ENCODE results near the gene NTRK2.
"Not testable (repeated sequence)": the region's sequence is repeated elsewhere in the genome, so short reads cannot be mapped to it uniquely, and the experiment has no call there.

NTRK2 gene

GRCh38 chr9:84858364-84858763, 188.8 kb downstream of the NTRK2 start:
- no peak for DNase-seq

GRCh38 chr9:84860249-84861115, 191.0 kb downstream of the NTRK2 start:
- no peak for DNase-seq

GRCh38 chr9:84861455-84861854, 191.9 kb downstream of the NTRK2 start:
- no peak for DNase-seq

- DNase-seq, result no peak
Observed at GRCh38 chr9:84862308-84862707, 192.8 kb downstream of the NTRK2 start.

- DNase-seq, result no peak
Observed at GRCh38 chr9:84862810-84863287, 193.3 kb downstream of the NTRK2 start.

GRCh38 chr9:84863372-84863771, 193.8 kb downstream of the NTRK2 start:
- DNase-seq, result no peak

- no peak for DNase-seq
Observed at GRCh38 chr9:84866396-84867175, 197.1 kb downstream of the NTRK2 start.

GRCh38 chr9:84867186-84867585, 197.7 kb downstream of the NTRK2 start:
- no peak for DNase-seq

- no peak for DNase-seq
Observed at GRCh38 chr9:84869091-84869490, 199.6 kb downstream of the NTRK2 start.

GRCh38 chr9:84871983-84872382, 202.5 kb downstream of the NTRK2 start:
- DNase-seq, result no peak

- no peak for DNase-seq
Observed at GRCh38 chr9:84874022-84874421, 204.5 kb downstream of the NTRK2 start.

- no peak for DNase-seq
Observed at GRCh38 chr9:84874596-84874995, 205.1 kb downstream of the NTRK2 start.

- DNase-seq, result no peak
Observed at GRCh38 chr9:84875193-84875592, 205.7 kb downstream of the NTRK2 start.

- no peak for DNase-seq
Observed at GRCh38 chr9:84879631-84880030, 210.1 kb downstream of the NTRK2 start.

GRCh38 chr9:84880835-84881234, 211.3 kb downstream of the NTRK2 start:
- no peak for DNase-seq

- no peak for DNase-seq
Observed at GRCh38 chr9:84886866-84887265, 217.3 kb downstream of the NTRK2 start.

- DNase-seq, result no peak
Observed at GRCh38 chr9:84891924-84892323, 222.4 kb downstream of the NTRK2 start.

- DNase-seq, result no peak
Observed at GRCh38 chr9:84893419-84894128, 224.0 kb downstream of the NTRK2 start.

- no peak for DNase-seq
Observed at GRCh38 chr9:84894859-84895258, 225.3 kb downstream of the NTRK2 start.

GRCh38 chr9:84897362-84898094, 228.0 kb downstream of the NTRK2 start:
- no peak for DNase-seq

- DNase-seq, result no peak
Observed at GRCh38 chr9:84898188-84898587, 228.7 kb downstream of the NTRK2 start.

- not testable (repeated sequence) for DNase-seq
Observed at GRCh38 chr9:84898618-84899017, 229.1 kb downstream of the NTRK2 start.

GRCh38 chr9:84899326-84899725, 229.8 kb downstream of the NTRK2 start:
- no peak for DNase-seq

All from stimulated activated CD4-positive, alpha-beta T cell treated with anti-CD3 and anti-CD28 coated beads, Interleukin-12 subunit alpha, Interleukin-12 subunit beta, amount 100 ng/mL, for 4 hours (primary cell).